HG03520 (cell line): ENCODE measurements around the gene GPHA2.
"Not testable (repeated sequence)": the region's sequence is repeated elsewhere in the genome, so short reads cannot be mapped to it uniquely, and the experiment has no call there.

ENCODE experiments used
- ATAC-seq: cut with Tn5 transposase; IDR thresholded peaks from one replicate; pipeline ENCODE4 v1.9.1; 2021; ENCODE audit warnings: mild to moderate bottlenecking, moderate library complexity; ENCODE audit not compliant: unreplicated experiment

Gene GPHA2, protein sequence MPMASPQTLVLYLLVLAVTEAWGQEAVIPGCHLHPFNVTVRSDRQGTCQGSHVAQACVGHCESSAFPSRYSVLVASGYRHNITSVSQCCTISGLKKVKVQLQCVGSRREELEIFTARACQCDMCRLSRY

DNA sequence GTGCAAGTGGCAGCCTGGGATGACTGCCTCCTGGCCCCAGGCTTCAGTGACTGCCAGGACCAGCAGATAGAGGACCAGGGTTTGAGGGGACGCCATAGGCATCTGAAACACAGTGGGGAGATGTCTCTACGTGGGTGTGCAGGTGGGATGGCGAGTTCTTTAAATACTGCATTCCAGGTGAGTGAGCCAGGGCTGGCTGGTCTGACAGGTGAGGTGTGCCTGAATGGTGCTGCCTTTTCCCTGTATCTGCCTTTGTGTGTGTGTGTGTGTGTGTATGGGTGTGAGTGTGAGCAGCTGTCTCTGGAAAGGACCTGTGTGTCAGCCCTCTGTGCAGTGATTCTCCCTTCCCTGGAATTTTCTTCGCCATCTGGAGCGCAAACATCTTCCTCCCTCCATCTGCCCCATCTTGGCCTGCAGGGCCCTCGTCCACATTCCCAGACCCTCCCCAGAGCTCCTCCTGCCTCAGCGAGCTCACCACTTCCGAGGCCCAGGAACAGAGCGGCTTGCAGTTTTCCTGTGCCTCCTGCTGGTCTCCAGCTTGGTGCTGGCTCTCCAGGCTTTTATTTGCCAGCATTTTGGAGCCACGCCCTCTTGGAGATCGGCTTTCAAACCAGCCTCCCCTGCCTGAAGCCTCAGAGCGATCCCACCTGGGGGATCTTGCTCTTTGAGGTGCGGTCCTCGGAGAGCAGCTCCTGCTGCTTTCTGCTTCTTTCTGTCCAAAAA, at the start of gene GPHA2:
Gene GPHA2 (minus strand): TSS at position 535 of the 723 bp plus-strand sequence. CDS start 433 bp downstream, at position 102.
- no peak for ATAC-seq

DNA sequence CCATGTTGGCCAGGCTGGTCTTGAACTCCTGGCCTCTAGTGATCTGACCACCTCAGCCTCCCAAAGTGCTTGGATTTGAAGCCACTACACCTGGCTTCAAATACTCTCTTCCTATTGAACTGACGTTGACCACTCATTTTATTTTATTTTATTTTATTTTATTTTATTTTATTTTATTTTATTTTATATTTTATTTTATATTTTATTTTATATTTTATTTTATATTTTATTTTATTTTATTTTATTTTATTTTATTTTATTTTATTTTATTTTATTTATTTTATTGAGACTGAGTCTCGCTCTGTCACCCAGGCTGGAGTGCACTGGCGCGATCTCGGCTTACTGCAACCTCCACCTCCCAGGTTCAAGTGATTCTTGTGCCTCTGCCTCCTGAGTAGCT, 47.6 kb upstream of the GPHA2 start:
- not testable (repeated sequence) for ATAC-seq

DNA sequence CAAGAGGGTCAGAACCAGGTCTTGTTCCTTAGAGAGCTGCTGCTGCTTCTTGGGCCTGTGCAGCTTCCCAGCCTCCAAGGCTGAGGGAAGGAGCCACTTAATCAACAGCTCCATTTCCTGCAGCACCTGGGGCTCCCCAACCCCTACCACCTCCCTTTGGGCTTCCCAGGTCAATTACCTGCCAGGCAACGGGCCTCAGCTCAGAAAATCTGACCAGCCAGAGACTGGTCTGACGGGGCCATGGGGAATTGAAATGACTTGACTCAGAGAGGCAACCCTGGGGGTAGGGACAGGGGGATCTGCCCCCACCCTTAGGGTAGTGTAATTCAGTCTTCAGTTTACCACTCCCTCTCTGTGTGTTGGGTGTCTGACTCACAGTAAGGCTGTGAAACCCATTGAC, 41.0 kb upstream of the GPHA2 start:
- no peak for ATAC-seq

DNA sequence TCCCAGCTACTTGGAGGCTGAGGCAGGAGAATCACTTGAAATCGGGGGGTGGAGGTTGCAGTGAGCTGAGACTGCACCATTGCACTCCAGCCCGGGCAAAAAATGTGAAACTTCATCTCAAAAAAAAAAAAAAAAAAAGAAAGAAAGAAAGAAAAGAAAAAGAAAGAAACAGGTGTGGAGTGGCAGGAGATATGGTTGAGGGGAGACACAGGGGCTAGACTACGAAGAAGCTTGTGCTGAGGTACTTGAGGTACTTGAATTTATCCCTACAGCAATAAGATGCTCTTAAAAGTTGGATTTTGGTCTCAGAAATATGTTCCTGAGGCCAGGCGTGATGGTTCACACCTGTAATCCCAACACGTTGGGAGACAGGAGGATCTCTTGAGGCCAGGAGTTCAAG, 38.4 kb upstream of the GPHA2 start:
- no peak for ATAC-seq

DNA sequence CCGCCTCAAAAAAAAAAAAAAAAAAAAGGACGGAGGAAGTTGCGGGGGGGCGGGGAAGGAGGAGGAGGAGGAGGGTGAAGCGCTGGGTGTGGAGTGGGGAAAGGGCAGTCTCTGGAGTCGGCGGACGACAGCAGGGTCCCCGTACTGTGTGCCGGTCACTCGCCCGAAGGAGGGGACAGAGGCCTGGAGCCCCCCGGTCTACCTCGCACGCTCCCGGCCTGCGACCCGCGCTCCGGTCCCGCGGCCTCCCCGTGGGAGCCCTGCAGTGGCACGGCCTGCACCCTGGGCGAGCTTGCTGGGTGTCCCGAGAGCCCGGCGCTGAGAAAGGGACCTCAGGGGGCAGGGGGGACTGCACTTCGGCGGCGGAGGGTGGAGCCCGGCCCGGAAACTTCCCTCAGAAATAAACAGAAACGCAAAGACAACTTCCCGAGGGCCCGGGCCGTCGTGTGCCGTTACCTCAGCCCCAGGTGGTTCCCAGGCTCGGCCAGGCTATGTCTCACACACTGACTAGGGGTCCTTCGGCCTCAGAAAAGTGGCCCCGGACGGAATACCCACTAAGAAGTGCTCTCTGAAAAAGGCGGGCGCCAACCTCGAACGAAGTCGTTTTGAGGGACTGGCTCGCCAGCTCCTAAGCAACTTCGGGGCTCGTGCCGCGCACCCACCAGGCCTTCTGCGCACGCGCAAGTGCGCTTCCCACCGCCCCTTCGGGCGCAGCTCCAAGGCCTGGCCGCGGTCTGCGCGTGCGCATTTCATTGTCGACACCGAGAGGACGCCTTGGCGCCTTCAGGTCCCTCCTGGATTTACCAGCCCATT, 35.9 kb upstream of the GPHA2 start, which contains the start of gene MAJIN:
Gene MAJIN (minus strand): TSS at position 688 of the 813 bp plus-strand sequence. CDS start 12,703 bp downstream, outside the sequence.
- ATAC-seq = no peak

DNA sequence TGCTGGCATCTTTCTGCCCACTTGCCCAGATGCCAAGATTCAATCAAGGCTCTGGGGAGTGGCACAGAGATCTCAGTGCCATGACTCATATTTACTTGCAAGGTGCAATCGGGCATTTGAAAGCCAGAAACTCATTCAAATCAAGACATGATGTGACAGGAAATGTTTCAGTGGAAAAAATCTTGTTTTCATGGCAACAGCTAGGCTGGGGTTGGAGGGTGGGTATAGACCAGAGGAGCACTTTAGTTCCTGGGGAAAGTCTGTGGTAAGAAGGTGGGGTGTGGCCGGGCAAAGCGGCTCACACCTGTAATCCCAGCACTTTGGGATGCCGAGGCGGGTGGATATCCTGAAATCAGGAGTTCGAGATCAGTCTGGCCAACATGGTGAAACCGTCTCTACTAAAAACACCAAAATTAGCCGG, 35.0 kb upstream of the GPHA2 start:
- no peak for ATAC-seq

DNA sequence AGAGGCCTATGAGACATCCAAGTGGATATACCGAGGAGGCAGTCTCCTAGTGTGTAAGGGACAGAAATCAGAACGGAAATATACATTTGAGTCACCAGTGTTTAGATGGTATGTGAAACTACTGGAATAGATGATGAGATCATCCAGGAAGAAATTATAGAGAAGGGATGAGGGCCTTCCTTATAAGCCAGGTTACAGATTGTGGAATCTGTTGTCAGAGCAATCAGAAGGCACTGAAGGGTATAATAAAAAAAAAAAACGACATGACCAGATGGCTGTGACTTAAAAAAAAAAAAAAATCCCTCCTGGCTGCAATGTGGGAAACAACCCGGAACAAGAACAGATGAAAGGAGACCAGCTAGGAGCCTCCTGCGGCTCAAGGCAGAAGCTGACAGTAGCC, 33.5 kb upstream of the GPHA2 start:
- no peak for ATAC-seq

DNA sequence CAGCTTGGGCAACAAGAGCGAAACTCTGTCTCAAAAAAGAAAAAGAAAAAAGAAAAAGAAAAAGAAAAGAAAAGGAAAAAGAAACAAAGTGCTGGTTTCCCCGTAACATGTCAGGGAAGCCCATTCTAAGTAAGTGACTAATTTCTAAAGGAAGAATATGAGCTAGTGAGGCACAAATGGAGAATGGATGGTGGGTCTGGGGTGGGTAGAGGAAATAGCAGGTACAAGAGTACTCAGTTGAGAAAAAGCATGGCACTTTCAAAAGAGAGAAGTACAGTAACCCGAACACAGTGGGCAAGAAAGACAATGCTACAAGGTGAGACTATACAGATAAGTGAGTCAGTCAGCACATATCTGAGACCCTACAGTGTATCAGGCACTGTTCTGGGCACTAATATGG, 31.7 kb upstream of the GPHA2 start:
- no peak for ATAC-seq

DNA sequence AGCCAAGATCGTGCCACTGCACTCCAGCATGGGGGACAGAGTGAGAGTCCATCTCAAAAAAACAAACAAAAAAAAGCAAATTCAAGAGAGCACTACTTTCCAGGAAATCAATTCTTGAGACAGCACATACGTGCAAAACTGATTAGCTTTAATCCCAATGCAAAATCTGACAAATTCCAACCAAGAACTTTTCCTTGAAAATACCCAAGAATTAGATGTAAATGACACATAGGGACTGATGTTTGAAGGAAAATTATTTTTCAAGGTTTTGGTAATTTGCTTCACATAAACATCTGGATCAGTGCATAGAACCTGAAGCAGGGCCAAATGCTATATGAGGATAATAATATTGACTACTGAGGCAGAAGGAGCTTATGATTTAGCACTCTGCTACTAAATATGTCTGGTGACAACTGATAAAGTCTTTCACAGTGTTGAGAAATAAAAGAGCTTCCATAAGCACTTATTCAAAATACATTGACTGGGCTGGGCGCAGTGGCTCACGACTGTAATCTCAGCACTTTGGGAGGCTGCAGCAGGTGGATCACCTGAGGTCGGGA, 27.5 kb upstream of the GPHA2 start:
- no peak for ATAC-seq

DNA sequence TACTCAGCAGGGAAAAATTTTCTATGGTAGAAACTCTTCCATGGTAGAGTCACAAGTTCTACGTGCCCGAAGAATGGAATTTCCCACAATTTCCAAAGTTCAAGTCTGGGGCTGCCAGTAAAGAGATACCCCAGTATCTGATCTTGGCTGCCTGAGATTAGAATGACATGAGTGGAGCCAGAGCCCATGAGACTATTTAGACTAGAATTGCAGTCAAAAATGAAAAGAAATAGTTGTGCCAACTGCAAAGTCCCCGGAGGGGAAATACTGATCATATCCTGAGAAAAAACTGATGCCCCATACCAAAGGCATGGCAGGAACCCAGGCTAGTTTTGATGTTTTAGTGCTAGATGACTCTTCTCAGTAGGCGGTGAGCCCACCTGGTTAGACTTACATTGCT, 25.0 kb upstream of the GPHA2 start:
- ATAC-seq = no peak

DNA sequence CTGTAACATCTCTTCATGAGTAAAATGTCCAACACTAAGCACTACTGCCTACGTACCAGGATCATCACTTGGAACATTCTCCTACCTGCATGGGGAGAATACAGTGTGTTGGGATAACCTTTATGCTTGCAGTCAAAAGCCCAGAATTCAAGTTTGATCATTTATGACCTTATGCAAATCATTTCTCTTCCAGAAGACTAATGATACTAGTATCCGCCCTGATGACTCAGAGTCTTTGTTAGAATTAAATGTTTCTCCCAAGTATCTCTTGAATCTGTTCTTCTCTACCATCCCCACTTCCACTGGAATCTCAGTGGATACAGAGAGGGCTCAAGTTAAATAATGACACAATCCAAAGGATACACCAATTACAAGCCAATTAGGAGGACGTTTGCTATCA, 23.8 kb upstream of the GPHA2 start:
- ATAC-seq = no peak

DNA sequence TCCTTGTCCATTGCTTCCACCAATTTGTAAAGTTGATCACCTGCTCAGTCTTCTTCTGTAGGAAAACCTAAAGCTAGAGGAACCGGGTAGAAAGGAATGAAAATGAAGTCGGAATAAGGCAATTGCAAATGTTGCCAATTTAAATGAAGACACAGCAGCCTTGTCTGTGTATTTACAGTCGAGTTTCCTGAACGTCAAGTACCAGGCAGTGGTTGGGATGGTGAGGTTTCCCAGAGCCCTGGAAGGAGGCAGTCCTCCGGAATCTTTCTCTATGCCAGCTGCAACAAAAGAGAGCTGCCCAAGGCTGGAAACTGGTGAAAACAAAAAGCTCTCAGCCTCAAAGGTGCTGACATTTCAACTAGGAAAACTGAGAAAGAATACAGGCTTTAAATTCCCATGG, 18.5 kb upstream of the GPHA2 start:
- ATAC-seq = no peak

DNA sequence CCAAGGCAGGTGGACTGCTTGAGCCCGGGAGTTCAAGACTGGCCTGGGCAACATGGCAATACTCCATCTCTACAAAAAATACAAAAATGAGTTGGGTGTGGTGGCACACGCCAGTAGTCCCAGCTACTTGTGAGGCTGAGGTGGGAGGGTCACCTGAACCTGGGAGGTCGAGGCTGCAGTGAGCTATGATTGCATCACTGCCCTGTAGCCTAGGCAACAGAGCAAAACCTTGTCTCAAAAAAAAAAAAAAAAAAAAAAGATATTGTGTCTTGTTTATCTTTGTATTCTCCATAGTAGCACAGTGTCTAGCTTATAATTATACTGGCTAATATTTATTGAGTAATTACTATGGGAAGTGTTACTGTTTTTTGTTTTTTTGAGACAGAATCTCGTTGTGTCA, 15.8 kb upstream of the GPHA2 start:
- ATAC-seq = no peak

DNA sequence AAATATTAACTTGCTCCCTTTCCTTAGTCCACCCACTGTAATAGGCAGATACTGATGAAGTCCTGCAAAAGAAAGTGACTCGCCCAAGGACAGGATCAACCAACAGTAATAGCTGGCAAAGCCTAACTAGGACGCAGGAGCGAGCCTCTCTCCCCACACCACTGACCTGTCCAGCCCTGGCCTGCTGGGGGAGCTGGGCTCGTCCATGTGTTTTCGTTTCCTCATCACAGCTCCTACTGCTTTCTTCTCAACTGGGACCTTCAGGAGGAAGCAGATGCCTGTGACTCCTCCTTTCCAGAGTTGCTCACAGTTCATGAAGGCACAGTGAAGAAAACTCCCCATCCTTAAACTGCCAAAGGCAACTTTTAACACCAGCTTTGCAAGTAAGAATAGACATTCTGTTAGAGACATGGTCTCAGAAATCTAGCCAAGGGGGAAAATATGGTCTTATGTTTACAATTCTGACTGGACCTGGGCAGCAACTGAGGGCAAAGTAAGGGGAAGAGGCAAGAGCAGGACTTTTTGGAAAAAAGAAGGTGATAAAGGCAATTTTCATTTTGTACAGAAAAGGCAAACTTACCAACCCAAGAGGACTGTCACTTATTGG, 11.6 kb upstream of the GPHA2 start:
- no peak for ATAC-seq

DNA sequence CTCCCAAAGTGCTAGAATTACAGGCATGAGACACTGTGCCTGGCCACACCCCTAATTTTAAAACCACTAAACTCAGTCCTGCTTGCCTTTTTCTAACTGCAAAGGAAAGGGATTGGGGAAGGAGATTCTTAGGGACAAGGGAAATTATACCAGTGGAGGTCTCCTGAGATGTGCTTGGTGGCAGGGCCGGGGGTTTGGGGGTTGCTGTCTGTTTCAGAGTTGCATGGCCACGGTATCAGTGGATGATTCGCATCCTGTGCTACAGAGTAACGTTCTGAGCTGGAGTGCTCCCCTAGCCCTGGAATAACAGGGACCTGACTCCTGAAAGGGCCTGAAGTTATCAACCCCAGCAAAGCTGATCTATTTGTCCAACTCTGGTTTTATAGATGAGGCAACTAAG, 846 bp upstream of the GPHA2 start:
- ATAC-seq = no peak

DNA sequence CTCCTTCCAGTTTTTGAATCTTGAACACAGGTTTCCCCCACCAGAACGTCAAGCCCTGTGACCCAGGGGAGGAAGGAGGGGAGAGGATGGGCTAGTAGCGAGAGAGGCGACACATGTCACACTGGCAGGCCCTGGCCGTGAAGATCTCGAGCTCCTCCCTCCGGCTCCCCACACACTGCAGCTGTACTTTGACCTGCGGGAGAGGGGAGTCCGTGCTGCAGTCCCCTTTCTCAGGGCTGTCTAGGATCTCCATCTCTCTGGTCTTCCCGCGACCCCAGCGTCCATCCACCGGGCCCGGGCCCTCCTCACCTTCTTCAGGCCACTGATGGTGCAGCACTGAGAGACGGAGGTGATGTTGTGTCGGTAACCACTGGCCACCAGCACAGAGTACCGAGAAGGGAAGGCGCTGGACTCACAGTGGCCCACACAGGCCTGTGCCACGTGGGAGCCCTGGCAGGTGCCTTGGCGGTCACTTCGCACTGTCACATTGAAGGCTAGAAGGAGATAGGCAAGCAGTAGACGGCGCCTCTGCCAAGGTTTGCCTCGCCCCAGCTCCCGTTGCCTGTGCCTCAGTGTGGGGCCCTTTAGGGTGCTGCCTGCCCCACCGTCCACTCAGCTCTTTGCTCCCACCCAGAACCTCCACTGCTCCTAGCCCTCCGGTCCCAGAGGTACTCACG, 873 bp downstream of the GPHA2 start:
- ATAC-seq = no peak

DNA sequence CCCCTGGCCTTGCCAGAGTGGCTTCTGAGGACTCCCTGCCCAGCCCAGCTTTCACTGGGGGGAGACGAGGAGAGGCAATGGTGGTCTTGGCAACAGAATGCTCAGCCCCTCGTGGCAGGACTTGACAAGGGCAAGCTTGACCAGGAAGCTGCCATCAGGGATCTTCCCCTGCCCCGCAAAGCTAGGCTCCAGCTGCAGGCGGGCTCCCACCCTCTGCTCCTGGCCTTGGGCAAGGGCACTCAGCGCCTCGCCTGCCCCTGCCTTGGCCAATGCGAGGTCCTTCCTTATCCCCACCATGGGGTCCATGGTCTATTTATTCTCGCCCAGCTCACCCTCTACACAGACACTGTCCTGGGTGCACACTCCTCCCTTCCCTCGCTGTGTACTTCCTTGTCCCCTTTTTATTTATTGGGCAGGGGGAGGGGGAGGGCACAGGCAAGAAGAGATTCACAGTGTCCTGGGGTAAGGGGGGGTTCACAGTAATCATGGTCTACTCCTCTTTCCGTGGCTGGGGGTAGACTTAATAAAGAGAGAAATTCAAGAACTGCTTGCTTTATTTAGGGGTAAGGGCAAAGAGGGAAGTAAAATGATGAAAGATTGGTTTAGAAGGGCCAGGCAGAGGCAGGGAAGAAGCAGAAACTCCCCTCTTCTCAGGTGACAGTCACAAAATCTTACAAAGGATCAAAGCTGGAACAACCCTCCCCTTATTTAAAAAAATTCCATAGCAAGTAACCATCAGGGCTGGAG, 1.6 kb downstream of the GPHA2 start:
- no peak for ATAC-seq

DNA sequence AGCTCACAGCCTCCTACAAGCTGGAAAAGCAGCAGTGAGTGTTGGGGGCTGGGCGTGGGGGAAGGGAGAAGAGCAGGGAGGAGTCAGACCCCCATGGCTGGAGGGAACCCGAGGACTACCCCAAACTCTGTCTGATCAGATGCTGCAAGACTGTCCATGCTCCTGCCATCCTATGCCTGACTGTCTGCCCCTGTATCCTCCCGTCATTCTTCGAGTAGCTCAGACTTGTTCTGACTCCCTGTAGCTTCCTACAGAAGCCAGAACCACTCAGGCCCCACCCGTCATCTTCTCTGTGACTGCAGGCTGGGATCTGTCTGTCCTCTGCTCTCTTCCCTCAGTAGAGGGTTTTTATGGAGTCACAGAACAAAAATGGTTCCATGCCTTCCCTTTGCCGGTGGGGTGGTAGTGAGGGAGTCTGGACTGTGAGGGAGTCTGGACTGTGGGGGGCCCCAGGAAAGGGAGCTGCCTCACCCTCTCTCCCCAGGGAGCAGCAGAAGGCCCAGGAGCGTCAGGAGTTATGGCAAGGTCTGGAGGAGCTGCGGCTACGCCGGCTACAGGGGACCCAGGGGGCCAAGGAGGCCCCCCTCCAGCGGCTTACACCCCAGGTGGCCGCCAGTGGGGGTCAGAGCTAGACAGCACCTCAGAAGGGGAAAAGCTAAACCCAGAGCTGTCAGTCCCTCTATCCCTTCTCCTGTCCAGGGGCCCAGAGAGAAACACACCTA, 2.3 kb downstream of the GPHA2 start:
- ATAC-seq = no peak

DNA sequence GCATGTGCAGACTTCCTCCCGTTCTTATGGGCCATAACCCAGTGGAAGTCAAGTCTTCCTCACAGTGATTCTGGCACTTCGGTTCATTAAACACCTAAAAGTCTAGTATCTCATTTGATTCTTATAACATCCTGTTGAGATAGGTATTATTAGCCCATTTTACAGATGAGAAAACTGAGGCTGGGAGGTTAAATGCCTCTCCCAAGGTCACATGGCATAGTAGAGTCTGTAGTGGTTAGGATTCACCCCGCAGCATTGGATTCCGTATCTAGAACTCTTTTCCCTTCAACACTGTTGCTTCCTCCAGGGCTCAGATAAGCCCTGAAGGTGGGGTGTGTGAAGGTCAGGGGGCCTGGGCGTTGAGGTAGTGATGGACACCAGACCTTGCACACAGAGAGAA, 3.4 kb downstream of the GPHA2 start:
- no peak for ATAC-seq
